Cardiac muscle cell (in vitro differentiated cells and primary cell): ENCODE results near the gene USP2. TPM values are rescaled to one million over a fixed set of nuclear protein-coding genes. Genes with fewer than 3 reads are reported as not detected.
A peak's percentile ranks its signal among the peaks of the same experiment; 100 is the strongest.

Experiments used
- DNase-seq, 2 donors: peaks; one replicate each; pipeline versions ENCODE4 v3.0.0 to v3.0.0-alpha.2; 2010 to 2017; ENCODE audit warnings: low read depth in 1 of 2, low spot score in 1 of 2
- H3K27ac ChIP-seq: fragments of 200-600 bp; sonication (generic); 2 replicates; pipeline ENCODE4 v1.5.1; 2016
- H3K27me3 ChIP-seq: fragments of 200-600 bp; sonication (generic); 2 replicates; pipeline ENCODE4 v1.6.0; 2016; ENCODE audit warnings: control low read depth
- H3K36me3 ChIP-seq: fragments of 200-600 bp; sonication (generic); 2 replicates; pipeline ENCODE4 v1.5.1; 2016; ENCODE audit warnings: control low read depth
- H3K4me1 ChIP-seq: fragments of 200-600 bp; sonication (generic); 2 replicates; pipeline ENCODE4 v1.8.1; 2017; ENCODE audit warnings: low read depth, mild to moderate bottlenecking, mixed run types
- H3K4me3 ChIP-seq: fragments of 200-600 bp; sonication (generic); 2 replicates; pipeline ENCODE4 v1.5.1; 2016; ENCODE audit warnings: mild to moderate bottlenecking
- H3K9me3 ChIP-seq: fragments of 200-600 bp; sonication (generic); 2 replicates; pipeline ENCODE4 v1.5.1; 2017; ENCODE audit warnings: low read depth, mild to moderate bottlenecking, control low read depth
- polyA plus RNA-seq: library from polyadenylated mRNA; unstranded; fragments of >200 nt; fragmentation: Nextera tagmentation; extraction: Ambion mirVana; gene quantifications from 2 replicates; pipeline ENCODE4 v1.2.1, GENCODE V29; 2016
- total RNA-seq: library from RNA; depleted of rRNA; stranded (reverse); fragments of >200 nt; gene quantifications from 2 replicates; pipeline ENCODE4 v1.2.3, GENCODE V29; 2016
- TF ChIP-seq, protein P1 (sequence below): IDR thresholded peaks from 2 replicates; pipeline ENCODE4 v1.5.1; 2012; ENCODE audit warnings: low read depth, mild to moderate bottlenecking, low read length

The USP2 gene
- total and polyA plus RNA-seq, 2 experiments from 2014 or later = 36.5 to 39.0 TPM

DNA sequence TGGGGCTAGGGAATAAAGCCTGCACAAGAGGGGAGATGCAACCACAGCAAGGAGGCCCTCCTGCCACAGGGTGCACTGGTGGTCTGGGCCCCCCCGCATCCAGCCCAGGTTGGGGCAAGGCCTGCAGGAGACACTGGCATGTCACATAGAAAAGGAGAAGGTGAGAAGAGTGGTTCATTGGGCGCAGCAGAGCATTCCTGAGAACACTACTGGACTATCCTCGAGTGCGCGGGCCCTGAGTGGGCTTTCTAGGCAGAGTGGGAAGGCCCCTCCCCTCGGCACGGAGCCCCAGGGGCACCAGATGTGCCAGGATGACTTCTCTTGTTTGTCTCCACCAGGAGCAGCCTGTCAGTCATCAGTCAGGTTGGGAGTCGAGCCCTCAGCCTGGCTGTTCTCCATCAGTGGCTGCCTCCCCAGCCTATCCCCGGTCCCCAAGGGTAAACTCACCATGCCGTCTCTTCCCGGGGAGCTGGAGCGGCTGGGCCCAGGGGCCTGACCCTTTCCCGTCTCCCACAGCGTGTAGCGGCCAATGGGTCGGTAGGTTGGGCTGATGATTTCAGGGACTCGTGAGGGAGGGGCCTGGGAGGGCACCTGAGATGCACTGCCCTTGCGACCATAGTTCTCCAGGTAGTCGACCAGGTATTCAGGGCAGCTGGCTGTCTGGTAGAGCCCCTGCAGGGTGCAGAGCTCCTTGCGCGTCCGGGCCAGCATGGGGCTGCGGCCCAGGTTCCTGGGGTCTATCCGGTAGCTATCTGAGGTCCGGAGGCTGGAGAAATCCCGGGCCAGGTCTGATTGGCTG, 9.0 kb downstream of the USP2 start:
- H3K9me3 ChIP-seq = no peaks in the 10 kb centered on the region
- no peak for DNase-seq
- peaks cover 86% of the 10 kb centered on the region for H3K4me1 ChIP-seq
- no peaks in the 10 kb centered on the region for H3K36me3 ChIP-seq
- TF ChIP-seq, protein P1, sequence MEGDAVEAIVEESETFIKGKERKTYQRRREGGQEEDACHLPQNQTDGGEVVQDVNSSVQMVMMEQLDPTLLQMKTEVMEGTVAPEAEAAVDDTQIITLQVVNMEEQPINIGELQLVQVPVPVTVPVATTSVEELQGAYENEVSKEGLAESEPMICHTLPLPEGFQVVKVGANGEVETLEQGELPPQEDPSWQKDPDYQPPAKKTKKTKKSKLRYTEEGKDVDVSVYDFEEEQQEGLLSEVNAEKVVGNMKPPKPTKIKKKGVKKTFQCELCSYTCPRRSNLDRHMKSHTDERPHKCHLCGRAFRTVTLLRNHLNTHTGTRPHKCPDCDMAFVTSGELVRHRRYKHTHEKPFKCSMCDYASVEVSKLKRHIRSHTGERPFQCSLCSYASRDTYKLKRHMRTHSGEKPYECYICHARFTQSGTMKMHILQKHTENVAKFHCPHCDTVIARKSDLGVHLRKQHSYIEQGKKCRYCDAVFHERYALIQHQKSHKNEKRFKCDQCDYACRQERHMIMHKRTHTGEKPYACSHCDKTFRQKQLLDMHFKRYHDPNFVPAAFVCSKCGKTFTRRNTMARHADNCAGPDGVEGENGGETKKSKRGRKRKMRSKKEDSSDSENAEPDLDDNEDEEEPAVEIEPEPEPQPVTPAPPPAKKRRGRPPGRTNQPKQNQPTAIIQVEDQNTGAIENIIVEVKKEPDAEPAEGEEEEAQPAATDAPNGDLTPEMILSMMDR = no peak
- no peaks in the 10 kb centered on the region for H3K27me3 ChIP-seq
- H3K4me3 ChIP-seq = no peak overlapping the region
- H3K27ac ChIP-seq = peak overlapping the region; percentile 88

DNA sequence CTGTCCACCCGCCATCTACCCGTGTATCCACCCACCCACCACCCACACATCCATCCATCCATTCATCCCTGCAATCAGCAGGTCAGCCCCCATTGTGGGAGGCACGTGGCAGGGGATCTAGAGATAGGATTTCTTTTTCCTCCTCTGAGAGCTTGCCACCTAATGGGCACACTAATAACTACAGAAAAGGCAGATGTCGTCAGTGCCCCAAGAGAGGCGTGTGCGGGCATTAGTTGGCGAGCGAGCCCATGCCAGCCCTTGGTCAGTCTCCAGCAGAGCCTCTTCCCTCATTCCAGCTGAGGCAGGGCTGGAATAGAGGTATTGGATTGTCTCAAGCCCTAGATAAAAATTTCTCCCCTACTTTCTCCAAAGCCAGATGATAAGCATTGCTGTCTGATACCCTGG, 9.7 kb downstream of the USP2 start:
- H3K4me1 ChIP-seq = peaks cover 81% of the 10 kb centered on the region
- H3K36me3 ChIP-seq = no peaks in the 10 kb centered on the region
- H3K27ac ChIP-seq = peak overlapping the region; percentile 88
- H3K27me3 ChIP-seq = no peaks in the 10 kb centered on the region
- DNase-seq = no peak
- H3K9me3 ChIP-seq = no peaks in the 10 kb centered on the region
- TF ChIP-seq, protein P1 = no peak
- H3K4me3 ChIP-seq = no peak overlapping the region

DNA sequence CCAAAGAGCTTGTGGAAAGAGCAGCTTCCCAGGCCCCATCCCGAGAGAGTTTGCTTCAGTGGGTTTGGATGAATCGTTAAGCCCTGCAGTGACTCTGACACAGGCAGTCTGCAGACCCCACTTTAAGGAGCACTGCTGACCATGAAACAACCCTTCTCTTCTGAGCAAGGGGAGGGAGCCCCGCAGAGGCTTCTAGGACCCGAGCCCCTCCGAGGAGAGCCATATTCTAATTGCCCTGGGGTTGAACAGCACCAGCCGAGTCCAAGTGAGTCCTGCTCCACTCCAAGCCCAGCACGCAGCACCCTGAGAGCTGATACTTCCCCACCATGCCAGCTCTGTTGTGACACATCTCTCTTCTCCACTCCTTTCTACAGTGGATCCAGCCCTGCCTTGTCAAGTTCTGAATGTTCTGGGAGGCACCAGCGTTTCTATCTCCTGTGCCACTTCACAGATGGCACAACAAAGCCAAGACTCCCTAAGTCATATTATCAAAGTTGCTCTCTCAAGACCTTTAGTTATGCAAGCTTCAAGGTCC, 10.4 kb downstream of the USP2 start:
- Histone ChIP-seq H3K27ac (peak overlapping the region; percentile 88), H3K36me3 (no peaks in the 10 kb centered on the region)

DNA sequence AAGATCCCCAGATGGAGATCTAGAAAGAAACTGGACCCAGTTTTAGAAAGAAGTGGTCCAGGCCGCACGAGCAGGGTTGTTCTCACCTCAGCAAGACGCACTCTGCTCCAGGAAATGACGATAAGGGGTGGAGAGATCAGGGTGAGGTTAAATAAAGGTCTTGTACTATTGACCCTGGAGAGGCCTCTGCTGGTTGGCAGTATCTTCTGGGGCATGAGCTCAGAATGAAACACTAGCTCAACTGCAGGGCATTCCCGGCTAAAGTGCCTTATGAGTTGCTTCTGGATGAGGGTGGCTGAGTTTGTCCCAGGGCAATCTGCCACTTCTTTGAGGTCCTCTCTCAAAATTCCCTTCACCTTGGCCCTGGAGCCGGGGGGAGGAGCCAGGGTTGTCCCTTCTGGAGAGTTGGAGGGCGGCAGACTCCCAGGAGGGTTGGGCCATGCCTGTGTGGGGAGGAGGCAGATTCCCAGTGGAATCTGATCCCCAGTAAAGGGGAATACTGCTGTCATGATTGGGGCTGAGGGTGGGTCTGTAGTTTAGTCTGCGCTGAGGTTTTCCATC, 10.9 kb downstream of the USP2 start:
- Histone ChIP-seq H3K4me1 (peaks cover 77% of the 10 kb centered on the region), H3K4me3 (no peak overlapping the region), H3K27ac (peak overlapping the region; percentile 88), H3K27me3 (no peaks in the 10 kb centered on the region), H3K9me3 (no peaks in the 10 kb centered on the region), H3K36me3 (no peaks in the 10 kb centered on the region)
- DNase-seq = peak in 1 of 2 donors; percentile 59
- TF ChIP-seq, protein P1 = no peak

More for the DNA sequence above, 10.4 kb downstream of the USP2 start:
- DNase-seq = no peak
- Histone ChIP-seq H3K4me1 (peaks cover 78% of the 10 kb centered on the region), H3K27me3 (no peaks in the 10 kb centered on the region), H3K4me3 (no peak overlapping the region), H3K9me3 (no peaks in the 10 kb centered on the region)
- TF ChIP-seq, protein P1 = no peak

DNA sequence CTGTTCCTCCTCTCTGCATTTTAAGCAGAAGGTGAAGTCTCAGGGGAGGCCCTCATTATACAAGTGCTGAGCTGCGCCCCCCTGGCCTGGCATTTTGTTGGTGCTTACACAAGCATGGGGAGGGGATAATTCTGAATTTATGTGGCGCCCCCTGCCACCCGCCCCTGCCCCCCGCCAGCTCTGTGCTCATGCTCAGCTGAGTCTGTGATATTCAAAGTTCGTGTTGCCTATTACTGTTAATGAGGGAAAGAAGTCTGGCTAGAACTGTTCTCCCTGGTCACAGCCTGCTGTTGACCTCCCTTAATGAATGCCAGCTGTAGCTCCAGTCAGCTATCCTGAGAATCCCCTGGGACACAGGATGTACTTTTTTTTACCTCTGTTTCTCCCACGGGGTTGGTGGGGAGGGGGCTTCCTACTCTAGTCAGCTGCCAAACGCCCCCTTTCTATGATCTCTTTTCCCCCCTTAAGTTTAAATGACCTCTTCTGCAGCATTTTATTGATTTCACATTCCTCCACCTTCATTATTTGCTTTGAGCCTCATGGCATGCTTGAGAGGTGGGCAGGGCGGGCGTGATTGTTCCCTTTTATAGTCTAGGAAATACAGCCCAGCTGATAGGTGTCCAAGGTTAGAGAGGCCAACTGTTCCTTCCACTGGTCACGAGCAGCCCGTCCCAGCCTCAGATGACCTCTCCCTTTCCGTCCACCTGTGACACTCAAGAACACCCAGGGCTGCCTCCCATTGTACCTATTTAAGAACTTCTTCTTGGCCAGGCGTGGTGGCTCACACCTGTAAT, 12.2 kb downstream of the USP2 start:
- no peak for DNase-seq
- Histone ChIP-seq H3K4me1 (peaks cover 77% of the 10 kb centered on the region), H3K27ac (peak overlapping the region; percentile 88), H3K4me3 (no peak overlapping the region), H3K27me3 (no peaks in the 10 kb centered on the region), H3K36me3 (no peaks in the 10 kb centered on the region), H3K9me3 (no peaks in the 10 kb centered on the region)
- TF ChIP-seq, protein P1 = no peak
